Activated CD4-positive, alpha-beta T cell treated with anti-CD3 and anti-CD28 coated beads, Interleukin-2, amount 10 ng/mL, durations not matched to agents 24 days and 14 days (primary cell): Measurements from ENCODE around the gene SARS1. TPM values are rescaled to one million over a fixed set of nuclear protein-coding genes. Genes with fewer than 3 reads are reported as not detected.
A peak's percentile ranks its signal among the peaks of the same experiment; 100 is the strongest.
"Not testable (repeated sequence)": the region's sequence is repeated elsewhere in the genome, so short reads cannot be mapped to it uniquely, and the experiment has no call there.

Source experiments
- DNase-seq: peaks from one replicate; pipeline ENCODE4 v3.0.0; 2022
- H3K27ac Mint-ChIP-seq: one replicate; pipeline ENCODE4 v1.8.0; 2022; ENCODE audit warnings: mild to moderate bottlenecking, mixed read lengths
- H3K27me3 Mint-ChIP-seq: one replicate; pipeline ENCODE4 v1.8.0; 2022; ENCODE audit warnings: mixed read lengths
- H3K36me3 Mint-ChIP-seq: one replicate; pipeline ENCODE4 v1.8.0; 2022; ENCODE audit warnings: low read depth, mild to moderate bottlenecking, mixed read lengths
- H3K4me1 Mint-ChIP-seq: one replicate; pipeline ENCODE4 v1.8.0; 2021; ENCODE audit warnings: mixed read lengths
- H3K4me3 Mint-ChIP-seq: one replicate; pipeline ENCODE4 v1.8.0; 2022; ENCODE audit warnings: mild to moderate bottlenecking, moderate library complexity, mixed read lengths
- H3K9me3 Mint-ChIP-seq: one replicate; pipeline ENCODE4 v1.8.0; 2021; ENCODE audit warnings: mixed read lengths
- intact Hi-C: fragments of 100-400 bp; cut with micrococcal nuclease; formaldehyde crosslinking; loops from one replicate; pipeline ENCODE4 v1.15.1; 2023
- total RNA-seq: library from RNA; stranded (reverse); gene quantifications from 2 replicates; pipeline ENCODE4 v1.2.3, GENCODE V29; 2022

SARS1 gene
- total RNA-seq, 1 donor from 2014 or later, result 150 TPM

DNA sequence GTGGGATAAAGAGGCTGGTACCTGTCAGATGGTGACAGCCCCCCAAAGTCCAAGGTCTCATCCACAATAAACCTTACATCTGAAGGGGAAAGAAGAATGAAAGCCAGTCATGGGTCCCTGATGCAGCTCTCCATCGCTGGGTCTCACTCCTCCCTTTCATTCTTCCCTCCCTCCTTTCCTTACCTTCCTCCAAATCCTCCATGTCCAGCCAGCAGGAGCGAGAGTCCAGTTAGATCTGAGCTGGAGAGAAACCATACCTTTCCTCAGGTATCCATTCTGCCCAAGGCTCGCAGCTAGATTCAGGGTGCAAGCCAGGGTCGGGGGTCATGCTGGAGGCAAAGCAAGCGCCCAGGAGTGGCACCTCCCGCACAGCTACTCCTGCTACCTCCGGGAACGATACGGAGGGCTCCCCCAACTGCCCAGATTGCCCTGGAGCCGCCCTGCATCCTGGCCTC lies 68.8 kb downstream of the SARS1 start:
- no peaks in the 10 kb centered on the region for H3K27me3 Mint-ChIP-seq
- peak overlapping the region; percentile 95 for H3K4me3 Mint-ChIP-seq
- peaks cover 7% of the 10 kb centered on the region for H3K36me3 Mint-ChIP-seq
- no peak for DNase-seq
- intact Hi-C loops, result loop anchor here (2.0 to 5.0 kb wide), 2 partner anchors 250 to 340 kb away; no protein-coding TSS in a partner anchor
- H3K27ac Mint-ChIP-seq, result peak overlapping the region; percentile 95
- peaks cover 20% of the 10 kb centered on the region for H3K4me1 Mint-ChIP-seq
- no peaks in the 10 kb centered on the region for H3K9me3 Mint-ChIP-seq

GRCh38 chr1:109282952-109283747 lies 69.4 kb downstream of the SARS1 start, which contains the start of gene PSRC1:
Gene PSRC1 (minus strand): TSS chr1:109283145.
- Mint-ChIP-seq H3K4me3 (peak within 1 kb of the TSS; percentile 95), H3K9me3 (no peaks in the 10 kb centered on the region), H3K36me3 (peaks cover 7% of the 10 kb centered on the region), H3K27me3 (peaks cover 2% of the 10 kb centered on the region), H3K4me1 (peaks cover 19% of the 10 kb centered on the region), H3K27ac (peak within 1 kb of the TSS; percentile 95)
- intact Hi-C loops, result loop anchor here (1.0 to 5.0 kb wide), 5 partner anchors 116 to 339 kb away; partner anchors contain the start of genes ATXN7L2 and PSMA5
- DNase-seq, result peak; percentile 98

DNA sequence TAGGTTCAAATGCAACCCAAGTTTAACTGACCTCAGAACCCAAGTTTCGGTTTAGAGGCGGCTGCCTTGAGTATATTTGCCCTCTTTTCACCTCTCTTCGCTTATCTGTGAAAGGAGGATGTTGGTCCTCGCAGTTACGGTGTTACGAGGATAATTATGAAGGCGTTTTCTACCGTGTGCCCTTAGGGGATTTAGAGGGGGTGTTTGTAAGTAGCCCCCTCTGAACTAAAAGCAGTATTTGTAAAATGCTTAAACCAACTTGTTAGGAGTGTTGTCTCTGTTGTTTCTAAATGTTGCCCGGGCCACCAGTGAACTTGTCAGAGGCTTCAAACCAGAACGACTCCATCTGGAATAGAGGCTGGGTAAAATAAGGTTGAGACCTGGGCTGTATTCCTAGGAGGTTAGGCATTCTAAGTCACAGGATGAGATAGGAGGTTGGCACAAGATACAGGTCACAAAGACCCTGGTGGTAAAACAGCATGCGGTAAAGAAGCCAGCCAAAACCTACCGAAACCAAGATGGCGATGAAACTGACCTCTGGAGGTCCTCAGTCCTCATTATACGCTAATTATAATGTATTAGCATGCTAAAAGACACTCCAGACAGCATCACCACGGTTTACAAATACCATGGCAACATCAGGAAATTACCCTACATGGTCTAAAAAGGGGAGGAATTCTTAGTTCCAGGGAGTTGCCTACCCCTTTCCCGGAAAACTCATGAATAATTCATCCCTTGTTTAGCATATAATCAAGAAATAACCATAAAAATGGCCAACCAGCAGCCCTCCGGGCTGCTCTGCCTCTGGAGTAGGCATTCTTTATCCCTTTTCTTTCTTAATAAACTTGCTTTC lies 70.3 kb downstream of the SARS1 start:
- Mint-ChIP-seq H3K36me3 (peaks cover 5% of the 10 kb centered on the region), H3K9me3 (no peaks in the 10 kb centered on the region), H3K27ac (peak overlapping the region; percentile 95), H3K27me3 (peaks cover 2% of the 10 kb centered on the region), H3K4me3 (peak overlapping the region; percentile 95), H3K4me1 (peaks cover 19% of the 10 kb centered on the region)
- intact Hi-C loops, result loop anchor here (1.0 to 5.0 kb wide), 5 partner anchors 115 to 338 kb away; partner anchors contain the start of genes ATXN7L2 and PSMA5
- DNase-seq, result no peak

DNA sequence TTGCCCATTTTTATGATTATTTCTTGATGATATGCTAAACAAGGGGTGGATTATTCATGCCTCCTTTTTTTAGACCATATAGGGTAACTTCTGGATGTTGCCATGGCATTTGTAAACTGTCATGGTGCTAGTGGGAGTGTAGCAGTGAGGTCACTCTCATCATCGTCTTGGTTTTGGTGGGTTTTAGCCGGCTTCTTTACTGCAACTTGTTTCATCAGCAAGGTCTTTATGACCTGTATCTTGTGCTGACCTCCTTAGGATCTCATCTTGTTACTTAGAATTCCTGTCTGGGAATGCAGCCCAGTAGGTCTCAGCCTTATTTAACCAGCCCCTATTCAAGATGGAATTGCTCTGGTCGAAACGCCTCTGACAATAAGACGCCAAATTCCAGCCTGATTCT lies 73.0 kb downstream of the SARS1 start:
- H3K4me3 Mint-ChIP-seq, DNase-seq, H3K27ac Mint-ChIP-seq, H3K9me3 Mint-ChIP-seq, intact Hi-C loops, H3K36me3 Mint-ChIP-seq, H3K27me3 Mint-ChIP-seq: not testable (repeated sequence)
- peaks cover 14% of the 10 kb centered on the region for H3K4me1 Mint-ChIP-seq

Other genes with a start within 250 kb of the SARS1 start
- gene WDR47, start 171.8 kb upstream of the SARS1 start, total RNA-seq, result 11.8 and 14.0 TPM in 2 replicates
- 24.9 and 31.7 TPM in 2 replicates for gene TAF13, start 137.9 kb upstream of the SARS1 start, total RNA-seq
- gene TMEM167B, start 123.2 kb upstream of the SARS1 start, total RNA-seq, result 26.7 and 29.2 TPM in 2 replicates
- 30.3 and 32.0 TPM in 2 replicates for gene ELAPOR1, start 99.8 kb upstream of the SARS1 start, total RNA-seq
- gene CELSR2, start 35.6 kb downstream of the SARS1 start, total RNA-seq, result 3.8 and 4.1 TPM in 2 replicates
- gene PSRC1, start 69.2 kb downstream of the SARS1 start, total RNA-seq, result 4.5 and 5.0 TPM in 2 replicates
- not detected in 2 replicates for gene MYBPHL, start 93.1 kb downstream of the SARS1 start, total RNA-seq
- 1.2 and 1.4 TPM in 2 replicates for gene SORT1, start 184.0 kb downstream of the SARS1 start, total RNA-seq
- gene PSMA5, start 212.5 kb downstream of the SARS1 start, total RNA-seq, result 262 and 270 TPM in 2 replicates